H9 (cell line): ENCODE data around the gene ITIH2. TPM values are rescaled to one million over a fixed set of nuclear protein-coding genes. Genes with fewer than 3 reads are reported as not detected.
"Not testable (repeated sequence)": the region's sequence is repeated elsewhere in the genome, so short reads cannot be mapped to it uniquely, and the experiment has no call there.

Source experiments
- DNase-seq: peaks from one replicate; pipeline ENCODE4 v3.0.0-alpha.2; 2017
- H2AFZ ChIP-seq: one replicate; pipeline ENCODE4 v1.6.1; 2013; ENCODE audit warnings: mild to moderate bottlenecking, low read length, control low read depth, moderate library complexity
- H2AK5ac ChIP-seq: 2 replicates; pipeline ENCODE4 v1.6.1; 2013; ENCODE audit warnings: low read length, control low read depth, mixed read lengths; ENCODE audit not compliant: insufficient read length
- H2BK120ac ChIP-seq: one replicate; pipeline ENCODE4 v1.6.1; 2013; ENCODE audit warnings: low read depth, mild to moderate bottlenecking, low read length, control low read depth, inconsistent platforms; ENCODE audit not compliant: poor library complexity, severe bottlenecking
- H2BK12ac ChIP-seq: 2 replicates; pipeline ENCODE4 v1.6.1; 2013; ENCODE audit warnings: low read length, control low read depth, mixed read lengths, low read depth; ENCODE audit not compliant: insufficient read length
- H2BK15ac ChIP-seq: 2 replicates; pipeline ENCODE4 v1.6.1; 2013; ENCODE audit warnings: low read depth, low read length, control low read depth
- H2BK20ac ChIP-seq: one replicate; pipeline ENCODE4 v1.6.1; 2013; ENCODE audit warnings: low read depth, mild to moderate bottlenecking, low read length, control low read depth, inconsistent platforms; ENCODE audit not compliant: poor library complexity, severe bottlenecking
- H2BK5ac ChIP-seq: 2 replicates; pipeline ENCODE4 v1.6.1; 2013; ENCODE audit warnings: low read length, control low read depth, mixed read lengths; ENCODE audit not compliant: insufficient read length
- H3K14ac ChIP-seq: 2 replicates; pipeline ENCODE4 v1.6.1; 2013; ENCODE audit warnings: low read length, control low read depth; ENCODE audit not compliant: insufficient read depth
- H3K18ac ChIP-seq: 2 replicates; pipeline ENCODE4 v1.6.1; 2013; ENCODE audit warnings: low read depth, mild to moderate bottlenecking, mixed read lengths, low read length, control low read depth; ENCODE audit not compliant: insufficient read length
- H3K23ac ChIP-seq: 2 replicates; pipeline ENCODE4 v1.6.1; 2013; ENCODE audit warnings: low read length, control low read depth, mixed read lengths, low read depth; ENCODE audit not compliant: insufficient read length
- H3K23me2 ChIP-seq: 2 replicates; pipeline ENCODE4 v1.6.1; 2013; ENCODE audit warnings: low read depth, mild to moderate bottlenecking, mixed read lengths, low read length, control low read depth; ENCODE audit not compliant: insufficient read length, poor library complexity, severe bottlenecking
- H3K27ac ChIP-seq: 2 replicates; pipeline ENCODE4 v1.5.1; 2013; ENCODE audit warnings: low read length, control low read depth, mixed read lengths, low read depth; ENCODE audit not compliant: insufficient read length
- H3K27me3 ChIP-seq: 2 replicates; pipeline ENCODE4 v1.6.1; 2013; ENCODE audit warnings: low read length, control low read depth, inconsistent platforms; ENCODE audit not compliant: insufficient read depth
- H3K4ac ChIP-seq: 2 replicates; pipeline ENCODE4 v1.6.1; 2013; ENCODE audit warnings: low read depth, mild to moderate bottlenecking, control low read depth, inconsistent platforms, low read length, moderate library complexity
- H3K4me1 ChIP-seq: 2 replicates; pipeline ENCODE4 v1.6.1; 2013; ENCODE audit warnings: low read length, control low read depth, inconsistent platforms; ENCODE audit not compliant: insufficient read depth
- H3K4me2 ChIP-seq: 2 replicates; pipeline ENCODE4 v1.6.1; 2013; ENCODE audit warnings: low read length, control low read depth, mixed read lengths; ENCODE audit not compliant: insufficient read length, insufficient read depth
- H3K56ac ChIP-seq: 2 replicates; pipeline ENCODE4 v1.6.1; 2013; ENCODE audit warnings: low read depth, mild to moderate bottlenecking, mixed read lengths, low read length, control low read depth; ENCODE audit not compliant: insufficient read length
- H3K79me1 ChIP-seq: 2 replicates; pipeline ENCODE4 v1.6.1; 2013; ENCODE audit warnings: low read depth, mild to moderate bottlenecking, moderate library complexity, low read length, control low read depth, inconsistent platforms; ENCODE audit not compliant: insufficient read depth, poor library complexity, severe bottlenecking
- H3K79me2 ChIP-seq: 2 replicates; pipeline ENCODE4 v1.6.1; 2013; ENCODE audit warnings: low read length, control low read depth, inconsistent platforms; ENCODE audit not compliant: insufficient read depth
- H3K9ac ChIP-seq: 2 replicates; pipeline ENCODE4 v1.6.1; 2013; ENCODE audit warnings: low read length, control low read depth, mixed read lengths; ENCODE audit not compliant: insufficient read length; ENCODE audit errors: extremely low read depth
- H3K9me3 ChIP-seq: one replicate; pipeline ENCODE4 v1.6.1; 2013; ENCODE audit warnings: low read depth, low read length, inconsistent platforms; ENCODE audit not compliant: control insufficient read depth
- H3T11ph ChIP-seq: one replicate; pipeline ENCODE4 v1.6.1; 2013; ENCODE audit warnings: mild to moderate bottlenecking, low read length, control low read depth, inconsistent platforms
- H4K20me1 ChIP-seq: one replicate; pipeline ENCODE4 v1.6.1; 2013; ENCODE audit not compliant: control insufficient read depth, insufficient read length, insufficient read depth
- H4K5ac ChIP-seq: 2 replicates; pipeline ENCODE4 v1.6.1; 2013; ENCODE audit warnings: low read depth, mild to moderate bottlenecking, mixed read lengths, low read length, control low read depth; ENCODE audit not compliant: insufficient read length
- H4K8ac ChIP-seq: replicated peaks from 2 replicates; pipeline ENCODE4 v1.6.1; 2013; ENCODE audit warnings: low read length, control low read depth, mixed read lengths, low read depth; ENCODE audit not compliant: insufficient read length
- H4K91ac ChIP-seq: 2 replicates; pipeline ENCODE4 v1.6.1; 2013; ENCODE audit warnings: low read depth, mild to moderate bottlenecking, moderate library complexity, mixed read lengths, low read length, control low read depth; ENCODE audit not compliant: insufficient read length
- H3K27ac Mint-ChIP-seq, 3 experiments: 2 replicates in 2 of 3; 3 replicates in 1 of 3; pipeline ENCODE4 v1.8.0; 2020 to 2021; ENCODE audit warnings: mixed read lengths in 3 of 3, mild to moderate bottlenecking in 1 of 3, moderate library complexity in 1 of 3
- H3K27me3 Mint-ChIP-seq: 2 replicates; pipeline ENCODE4 v1.8.0; 2021; ENCODE audit warnings: low read depth, mild to moderate bottlenecking, moderate library complexity, mixed read lengths
- H3K36me3 Mint-ChIP-seq, 3 experiments: 2 replicates in 2 of 3; 3 replicates in 1 of 3; pipeline ENCODE4 v1.8.0; 2020 to 2021; ENCODE audit warnings: low read depth in 3 of 3, mixed read lengths in 3 of 3; ENCODE audit not compliant: insufficient read depth in 1 of 3
- H3K4me1 Mint-ChIP-seq, 2 experiments: 2 replicates each; pipeline ENCODE4 v1.8.0; 2020; ENCODE audit warnings: mixed read lengths in 2 of 2
- H3K4me3 Mint-ChIP-seq, 2 experiments: 2 replicates in 1 of 2; 3 replicates in 1 of 2; pipeline ENCODE4 v1.8.0; 2020 to 2021; ENCODE audit warnings: mild to moderate bottlenecking in 2 of 2, mixed read lengths in 2 of 2, moderate library complexity in 1 of 2
- H3K9me3 Mint-ChIP-seq, 2 experiments: 2 replicates in 1 of 2; 3 replicates in 1 of 2; pipeline ENCODE4 v1.8.0; 2020; ENCODE audit warnings: mild to moderate bottlenecking in 2 of 2, mixed read lengths in 2 of 2, moderate library complexity in 1 of 2
- WGBS: extraction: QIAGEN DNeasy Blood & Tissue Kit; methylation state at CpG from one replicate; pipeline ENCODE4 v1.1.7; 2013; ENCODE audit warnings: missing lambda C conversion rate, low lambda C conversion rate, mixed read lengths; ENCODE audit not compliant: insufficient read length; ENCODE audit errors: extremely low coverage; 5-methylcytosine and 5-hydroxymethylcytosine counted together
- total RNA-seq: library from RNA; stranded (reverse); gene quantifications from 2 replicates; pipeline ENCODE4 v1.2.1, GENCODE V29; 2021
- TF ChIP-seq, protein P1 (sequence below): fragments of 200-600 bp; sonication (generic); conservative IDR thresholded peaks from 3 replicates; pipeline ENCODE4 v1.8.0; 2021; ENCODE audit warnings: antibody characterized with exemption, mild to moderate bottlenecking

The ITIH2 gene
- total RNA-seq, 1 experiment from 2014 or later, result not detected

GRCh38 chr10:7776777-7777176 lies 73.7 kb downstream of the ITIH2 start:
- no CpG with 5 or more reads among the region's 2 CpGs for WGBS
- H2BK15ac ChIP-seq, result no peak overlapping the region
- no peak overlapping the region for H2AFZ ChIP-seq
- H2BK20ac ChIP-seq, result no peak overlapping the region
- no peak overlapping the region for H3T11ph ChIP-seq
- no peaks in the 10 kb centered on the region for H3K79me1 ChIP-seq
- H3K4me2 ChIP-seq, result no peak overlapping the region
- H3K79me2 ChIP-seq, result no peaks in the 10 kb centered on the region
- Mint-ChIP-seq H3K9me3 (no peaks in the 10 kb centered on the region), H3K27ac (no peak overlapping the region), H3K4me1 (no peaks in the 10 kb centered on the region), H3K4me3 (no peak overlapping the region), H3K27me3 (no peaks in the 10 kb centered on the region), H3K36me3 (peaks cover 31 to 76% (median 67%) of the 10 kb centered on the region in 3 experiments)
- no peak overlapping the region for H2BK5ac ChIP-seq
- H3K9me3 ChIP-seq, result no peaks in the 10 kb centered on the region
- no peak overlapping the region for H3K18ac ChIP-seq
- H3K4ac ChIP-seq, result no peak overlapping the region
- no peak overlapping the region for H4K5ac ChIP-seq
- TF ChIP-seq, protein P1, sequence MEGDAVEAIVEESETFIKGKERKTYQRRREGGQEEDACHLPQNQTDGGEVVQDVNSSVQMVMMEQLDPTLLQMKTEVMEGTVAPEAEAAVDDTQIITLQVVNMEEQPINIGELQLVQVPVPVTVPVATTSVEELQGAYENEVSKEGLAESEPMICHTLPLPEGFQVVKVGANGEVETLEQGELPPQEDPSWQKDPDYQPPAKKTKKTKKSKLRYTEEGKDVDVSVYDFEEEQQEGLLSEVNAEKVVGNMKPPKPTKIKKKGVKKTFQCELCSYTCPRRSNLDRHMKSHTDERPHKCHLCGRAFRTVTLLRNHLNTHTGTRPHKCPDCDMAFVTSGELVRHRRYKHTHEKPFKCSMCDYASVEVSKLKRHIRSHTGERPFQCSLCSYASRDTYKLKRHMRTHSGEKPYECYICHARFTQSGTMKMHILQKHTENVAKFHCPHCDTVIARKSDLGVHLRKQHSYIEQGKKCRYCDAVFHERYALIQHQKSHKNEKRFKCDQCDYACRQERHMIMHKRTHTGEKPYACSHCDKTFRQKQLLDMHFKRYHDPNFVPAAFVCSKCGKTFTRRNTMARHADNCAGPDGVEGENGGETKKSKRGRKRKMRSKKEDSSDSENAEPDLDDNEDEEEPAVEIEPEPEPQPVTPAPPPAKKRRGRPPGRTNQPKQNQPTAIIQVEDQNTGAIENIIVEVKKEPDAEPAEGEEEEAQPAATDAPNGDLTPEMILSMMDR, result no peak
- H3K14ac ChIP-seq, result no peak overlapping the region
- H3K23me2 ChIP-seq, result no peaks in the 10 kb centered on the region
- no peaks in the 10 kb centered on the region for H3K27me3 ChIP-seq
- no peak overlapping the region for H4K91ac ChIP-seq
- H2BK120ac ChIP-seq, result no peak overlapping the region
- H3K23ac ChIP-seq, result no peak overlapping the region
- H4K8ac ChIP-seq, result no peak overlapping the region
- DNase-seq, result no peak
- H2AK5ac ChIP-seq, result no peak overlapping the region
- H4K20me1 ChIP-seq, result no peaks in the 10 kb centered on the region
- no peak overlapping the region for H3K9ac ChIP-seq
- H3K56ac ChIP-seq, result no peak overlapping the region
- no peaks in the 10 kb centered on the region for H3K4me1 ChIP-seq
- H3K27ac ChIP-seq, result no peak overlapping the region
- no peak overlapping the region for H2BK12ac ChIP-seq

DNA sequence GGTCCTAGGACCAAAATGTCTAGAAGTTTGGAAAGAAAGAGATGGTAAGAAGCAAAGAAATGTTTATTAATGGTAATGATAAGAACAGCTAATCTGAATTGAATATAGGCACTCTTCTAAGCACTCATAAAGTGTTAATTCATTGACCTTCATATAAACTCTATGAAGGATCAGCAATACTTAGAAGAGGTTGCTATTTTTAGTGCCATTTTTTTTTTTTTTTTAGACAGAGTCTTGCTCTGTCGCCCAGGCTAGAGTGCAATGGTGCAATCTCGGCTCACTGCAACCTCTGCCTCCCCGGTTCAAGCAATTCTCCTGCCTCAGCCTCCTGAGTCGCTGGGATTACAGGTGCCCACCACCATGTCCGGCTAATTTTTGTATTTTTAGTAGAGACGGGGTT lies 79.1 kb downstream of the ITIH2 start:
- H3K4me3 Mint-ChIP-seq, H3K4me2 ChIP-seq, H3K9ac ChIP-seq, H3K4me1 ChIP-seq, H2BK15ac ChIP-seq, H3K23me2 ChIP-seq, H3K18ac ChIP-seq, H2AK5ac ChIP-seq, H3K9me3 Mint-ChIP-seq, H3K4me1 Mint-ChIP-seq, H3T11ph ChIP-seq, H2BK20ac ChIP-seq, H3K27me3 ChIP-seq, H4K8ac ChIP-seq, H3K4ac ChIP-seq, H3K23ac ChIP-seq, H4K5ac ChIP-seq, H2BK120ac ChIP-seq, H4K91ac ChIP-seq, H3K14ac ChIP-seq, H3K27ac ChIP-seq, H2BK5ac ChIP-seq, DNase-seq, H3K27ac Mint-ChIP-seq, H2AFZ ChIP-seq, H4K20me1 ChIP-seq, H2BK12ac ChIP-seq, H3K56ac ChIP-seq, H3K27me3 Mint-ChIP-seq, H3K9me3 ChIP-seq, H3K79me1 ChIP-seq: not testable (repeated sequence)
- H3K36me3 Mint-ChIP-seq, result peaks cover 24 to 49% (median 40%) of the 10 kb centered on the region in 3 experiments
- peaks cover 18% of the 10 kb centered on the region; the same call in 1 of the 2 replicates for H3K79me2 ChIP-seq
- WGBS, result no CpG with 5 or more reads among the region's 6 CpGs
